GM18511 (cell line): ENCODE results near the gene F5.
"Not testable (repeated sequence)": the region's sequence is repeated elsewhere in the genome, so short reads cannot be mapped to it uniquely, and the experiment has no call there.

Source experiments
- ATAC-seq: cut with Tn5 transposase; IDR thresholded peaks from one replicate; pipeline ENCODE4 v1.9.1; 2021; ENCODE audit warnings: mild to moderate bottlenecking, moderate library complexity; ENCODE audit not compliant: unreplicated experiment

Gene F5

DNA sequence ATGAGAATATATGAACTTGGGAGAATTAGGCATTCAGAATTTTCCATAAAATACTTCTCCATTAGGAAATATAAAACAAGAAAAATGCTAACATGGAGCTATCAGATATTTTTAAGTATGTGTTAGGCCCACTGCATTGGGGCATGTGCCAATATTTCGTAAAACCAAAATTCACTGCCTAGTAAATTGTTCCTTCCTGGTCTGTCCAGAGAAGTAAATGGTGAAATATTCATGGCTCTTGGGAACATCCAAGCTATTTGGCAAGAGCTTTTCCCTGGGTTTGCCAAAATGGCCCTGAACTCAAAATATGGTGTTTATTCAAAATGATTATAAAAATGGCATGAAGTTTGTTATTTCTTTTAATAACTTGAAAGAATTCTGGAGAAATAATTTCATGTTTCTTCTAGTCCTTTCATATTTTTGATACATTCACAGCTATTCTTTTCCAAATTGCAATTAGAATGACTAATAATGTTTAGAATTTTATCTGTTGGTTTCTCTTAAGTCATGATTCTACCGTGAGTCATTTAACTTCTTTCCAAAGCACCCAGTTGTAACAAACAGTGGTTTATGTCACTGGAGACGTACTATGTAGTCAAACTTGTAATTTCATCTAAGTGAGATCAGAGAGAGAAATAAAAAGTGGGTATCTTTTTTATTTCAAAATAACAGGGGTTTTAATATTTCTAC lies 74.8 kb downstream of the F5 start:
- no peak for ATAC-seq

DNA sequence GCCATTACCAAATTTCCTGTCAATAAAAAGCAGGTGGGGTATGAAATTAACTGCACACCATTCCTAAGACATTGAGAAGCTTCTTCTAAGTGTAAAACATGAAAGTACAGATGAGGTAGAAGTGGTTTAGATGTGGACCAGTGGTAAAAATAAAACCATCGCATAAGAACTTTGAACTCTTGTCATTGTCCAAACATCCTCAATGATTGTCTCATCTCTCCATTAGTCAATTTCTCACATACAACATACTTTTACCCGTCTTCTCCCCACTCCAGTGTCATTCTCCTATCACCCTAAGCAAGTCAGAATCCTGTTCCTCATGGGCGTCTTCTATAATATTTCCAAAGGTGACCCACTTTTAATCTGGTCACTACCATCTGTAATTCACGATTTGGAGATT lies 76.2 kb downstream of the F5 start:
- no peak for ATAC-seq

GRCh38 chr1:169509354-169509753 lies 76.9 kb downstream of the F5 start:
- no peak for ATAC-seq

GRCh38 chr1:169508432-169509338 lies 77.6 kb downstream of the F5 start:
- no peak for ATAC-seq

GRCh38 chr1:169507413-169507812 lies 78.9 kb downstream of the F5 start:
- no peak for ATAC-seq

GRCh38 chr1:169503601-169504000 lies 82.7 kb downstream of the F5 start:
- ATAC-seq = not testable (repeated sequence)

DNA sequence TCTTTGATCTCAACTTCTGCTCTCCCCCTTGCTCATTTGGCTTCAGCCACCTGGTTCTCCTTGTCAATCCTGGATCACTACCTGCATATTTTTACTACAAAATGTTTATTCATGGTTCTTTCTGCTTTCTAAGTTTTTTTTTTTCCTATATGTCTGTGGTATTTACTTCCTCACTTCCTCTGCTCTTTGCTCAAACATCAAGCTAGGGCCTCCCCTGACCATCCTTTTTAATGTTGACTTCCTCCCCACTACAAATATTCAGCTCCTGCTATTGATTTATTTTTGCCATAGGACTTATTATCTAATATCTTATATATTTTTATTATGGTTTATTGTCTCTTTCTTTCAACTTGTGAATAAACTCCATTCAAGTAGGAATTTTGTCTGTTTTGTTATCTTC lies 86.5 kb downstream of the F5 start:
- ATAC-seq = no peak

GRCh38 chr1:169497317-169497716 lies 89.0 kb downstream of the F5 start:
- ATAC-seq = no peak

DNA sequence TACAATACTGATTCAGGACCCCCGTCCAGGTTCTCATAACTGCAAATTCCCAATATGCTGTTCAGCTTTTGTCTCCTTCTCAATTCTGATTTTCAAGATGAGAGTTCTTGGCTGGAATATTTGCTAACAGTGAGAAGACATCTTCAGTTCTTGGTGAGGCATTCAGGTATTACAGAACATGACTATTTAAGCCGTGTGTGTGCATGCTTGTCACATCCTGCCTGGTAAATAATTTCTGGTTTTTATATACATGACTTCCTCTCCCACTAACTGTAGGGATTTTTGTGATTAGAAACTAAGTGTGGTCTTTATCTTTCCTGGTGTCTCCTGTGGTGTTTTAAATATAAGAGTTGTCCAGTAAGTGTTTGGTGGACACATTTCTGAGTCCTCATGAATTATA lies 90.4 kb downstream of the F5 start:
- ATAC-seq = no peak

DNA sequence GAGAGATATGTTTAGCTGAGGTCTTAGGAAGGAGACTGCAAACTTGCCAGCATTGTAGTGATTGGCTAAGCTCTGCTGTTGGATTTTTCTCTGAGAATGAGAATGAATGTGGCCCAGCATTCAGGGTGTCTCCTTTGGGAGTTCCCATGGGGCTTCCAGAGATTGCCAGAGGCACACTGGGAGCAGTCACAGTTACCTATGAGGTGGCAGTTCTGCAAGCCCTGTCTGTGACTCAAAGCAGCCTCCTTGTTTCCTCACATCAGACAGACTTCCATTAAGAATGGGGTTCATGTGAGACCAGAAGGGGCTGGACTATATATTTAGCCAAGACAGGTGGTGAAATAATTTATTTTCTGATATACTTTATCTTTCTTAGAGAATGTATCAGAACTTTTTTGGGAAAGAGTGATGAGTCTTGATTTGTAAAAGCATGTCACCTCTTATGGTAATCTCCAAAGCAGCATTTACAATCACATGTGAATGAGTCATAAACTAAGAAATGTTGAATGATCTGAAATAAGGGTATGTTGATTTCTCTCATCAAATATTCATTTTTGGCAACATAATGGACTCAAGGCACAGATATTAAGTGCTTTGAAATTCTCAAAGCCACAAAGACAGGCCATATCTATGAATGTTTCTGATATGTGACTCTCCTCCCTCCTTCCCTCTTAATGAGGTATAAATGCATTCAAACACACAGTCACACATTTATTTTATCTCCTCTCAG lies 91.1 kb downstream of the F5 start:
- ATAC-seq = no peak

- no peak for ATAC-seq
These were observed 91.9 kb downstream of the F5 start for GRCh38 chr1:169494343-169494742.

GRCh38 chr1:169493251-169493650 lies 93.0 kb downstream of the F5 start:
- no peak for ATAC-seq

GRCh38 chr1:169491845-169492281 lies 94.4 kb downstream of the F5 start:
- peak; percentile 71 for ATAC-seq

- no peak for ATAC-seq
These were observed 98.1 kb downstream of the F5 start for GRCh38 chr1:169488157-169488556.

DNA sequence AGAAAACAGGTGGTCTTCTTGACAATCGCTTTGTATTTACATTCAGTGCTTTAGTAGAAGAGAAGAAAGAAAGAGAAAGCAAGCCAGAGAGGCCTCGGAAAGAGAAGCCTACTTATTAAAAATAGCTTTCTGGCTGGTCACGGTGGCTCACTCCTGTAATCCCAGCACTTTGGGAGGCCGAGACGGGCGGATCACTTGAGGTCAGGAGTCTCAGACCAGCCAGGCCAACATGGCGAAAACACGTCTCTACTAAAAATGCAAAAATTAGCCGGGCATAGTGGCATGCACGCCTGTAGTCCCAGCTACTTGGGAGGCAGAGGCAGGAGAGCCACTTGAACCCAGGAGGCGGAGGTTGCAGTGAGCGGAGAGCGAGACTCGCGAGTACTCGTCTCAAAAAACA lies 98.7 kb downstream of the F5 start:
- ATAC-seq = no peak

- no peak for ATAC-seq
These were observed 99.1 kb downstream of the F5 start for GRCh38 chr1:169487133-169487532.

GRCh38 chr1:169486281-169487051 lies 99.8 kb downstream of the F5 start:
- no peak for ATAC-seq

GRCh38 chr1:169485431-169486280 lies 100.6 kb downstream of the F5 start, which contains the start of gene SLC19A2:
SLC19A2 (minus strand) TSS chr1:169485944; CDS start chr1:169485766, 178 bp downstream.
- peak; percentile 98 for ATAC-seq

DNA sequence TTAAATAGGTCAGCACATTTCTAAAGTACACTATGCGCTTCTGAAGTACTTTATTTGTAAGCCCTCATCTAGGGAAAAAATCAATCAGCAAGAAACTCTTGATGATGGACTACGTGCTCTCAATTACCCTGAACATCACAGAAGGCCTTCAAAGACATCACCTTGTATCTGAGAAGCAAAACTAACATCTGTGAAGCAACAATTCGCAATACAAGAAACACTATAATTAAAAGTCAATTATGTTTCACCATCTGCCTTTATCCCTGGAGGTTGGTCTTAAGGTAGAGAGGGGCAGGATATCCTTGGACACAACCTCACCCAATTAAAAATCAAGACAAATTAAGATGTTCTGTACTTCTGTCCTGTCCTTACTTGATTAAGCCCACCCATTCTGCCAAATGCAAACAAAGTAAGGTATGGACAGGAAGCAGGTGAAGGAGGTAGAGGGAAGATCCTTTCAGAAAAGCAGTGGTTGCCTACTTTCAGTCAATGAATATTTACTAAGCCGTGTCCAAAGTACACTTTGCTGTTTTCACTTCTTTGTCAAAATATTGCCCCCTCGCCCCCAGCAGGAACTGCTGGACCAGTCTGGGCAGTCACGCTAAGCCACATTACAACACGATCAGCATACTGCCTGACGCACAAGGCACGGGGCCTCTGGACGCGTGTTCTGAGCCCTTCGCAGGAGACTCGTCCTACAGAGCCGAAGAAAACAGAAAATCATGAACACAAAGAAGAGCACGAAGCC lies 101.4 kb downstream of the F5 start:
- peak; percentile 37 for ATAC-seq
